HG03135 (cell line): ENCODE measurements around the gene IL6.
"Not testable (repeated sequence)": the region's sequence is repeated elsewhere in the genome, so short reads cannot be mapped to it uniquely, and the experiment has no call there.

Experiments used
- ATAC-seq: cut with Tn5 transposase; IDR thresholded peaks from one replicate; pipeline ENCODE4 v1.9.1; 2021; ENCODE audit warnings: mild to moderate bottlenecking, moderate library complexity; ENCODE audit not compliant: unreplicated experiment

Gene IL6

GRCh38 chr7:22703978-22704610 is 22.9 kb upstream of the IL6 start:
- not testable (repeated sequence) for ATAC-seq

GRCh38 chr7:22704722-22705121 is 22.3 kb upstream of the IL6 start:
- ATAC-seq = not testable (repeated sequence)

GRCh38 chr7:22705874-22706273 is 21.1 kb upstream of the IL6 start:
- not testable (repeated sequence) for ATAC-seq

GRCh38 chr7:22707026-22707691 is 19.8 kb upstream of the IL6 start:
- not testable (repeated sequence) for ATAC-seq

- ATAC-seq = not testable (repeated sequence)
These were observed 18.8 kb upstream of the IL6 start for GRCh38 chr7:22708214-22708613.

- not testable (repeated sequence) for ATAC-seq
These were observed 18.3 kb upstream of the IL6 start for GRCh38 chr7:22708677-22709061.

GRCh38 chr7:22709062-22709829 is 17.8 kb upstream of the IL6 start:
- not testable (repeated sequence) for ATAC-seq

GRCh38 chr7:22709857-22710256 is 17.1 kb upstream of the IL6 start:
- no peak for ATAC-seq

- ATAC-seq = no peak
These were observed 14.0 kb upstream of the IL6 start for GRCh38 chr7:22712999-22713398.

- no peak for ATAC-seq
These were observed 13.5 kb upstream of the IL6 start for GRCh38 chr7:22713463-22713862.

GRCh38 chr7:22715969-22716368 is 11.0 kb upstream of the IL6 start:
- no peak for ATAC-seq

- ATAC-seq = no peak
These were observed 9.2 kb upstream of the IL6 start for GRCh38 chr7:22717760-22718159.

- no peak for ATAC-seq
These were observed 8.7 kb upstream of the IL6 start for GRCh38 chr7:22718200-22718711.

- ATAC-seq = no peak
These were observed 8.0 kb upstream of the IL6 start for GRCh38 chr7:22718911-22719420.

GRCh38 chr7:22720791-22721786 is 5.9 kb upstream of the IL6 start:
- ATAC-seq = no peak

GRCh38 chr7:22722536-22723180 is 4.3 kb upstream of the IL6 start:
- ATAC-seq = no peak

GRCh38 chr7:22723181-22723601 is 3.8 kb upstream of the IL6 start:
- no peak for ATAC-seq

- no peak for ATAC-seq
These were observed 3.4 kb upstream of the IL6 start for GRCh38 chr7:22723637-22724036.

GRCh38 chr7:22724861-22725260 is 2.1 kb upstream of the IL6 start:
- ATAC-seq = no peak

- no peak for ATAC-seq
These were observed 1.4 kb upstream of the IL6 start for GRCh38 chr7:22725585-22725984.
